ENCODE measurements around the gene CALN1.

DNA sequence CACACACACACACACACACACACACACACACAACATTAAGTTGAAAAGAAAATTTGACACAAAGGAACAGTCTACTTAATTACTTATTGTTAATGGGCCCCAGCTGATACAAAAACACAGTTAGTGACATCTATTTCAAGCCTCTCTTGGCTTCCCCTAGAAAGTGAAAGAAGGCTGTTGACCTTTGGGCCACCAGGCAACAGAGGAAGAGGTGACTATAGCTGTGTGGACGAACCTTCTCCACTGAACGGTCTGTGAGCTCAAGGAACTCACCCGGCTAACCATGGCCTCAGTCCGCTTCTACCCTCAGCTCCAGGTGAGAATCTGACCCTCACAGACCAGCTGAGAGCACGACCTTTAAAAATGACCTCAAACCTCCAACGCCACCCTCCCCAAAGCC, 32.9 kb upstream of the CALN1 start:
- TF ChIP-seq, protein P1, sequence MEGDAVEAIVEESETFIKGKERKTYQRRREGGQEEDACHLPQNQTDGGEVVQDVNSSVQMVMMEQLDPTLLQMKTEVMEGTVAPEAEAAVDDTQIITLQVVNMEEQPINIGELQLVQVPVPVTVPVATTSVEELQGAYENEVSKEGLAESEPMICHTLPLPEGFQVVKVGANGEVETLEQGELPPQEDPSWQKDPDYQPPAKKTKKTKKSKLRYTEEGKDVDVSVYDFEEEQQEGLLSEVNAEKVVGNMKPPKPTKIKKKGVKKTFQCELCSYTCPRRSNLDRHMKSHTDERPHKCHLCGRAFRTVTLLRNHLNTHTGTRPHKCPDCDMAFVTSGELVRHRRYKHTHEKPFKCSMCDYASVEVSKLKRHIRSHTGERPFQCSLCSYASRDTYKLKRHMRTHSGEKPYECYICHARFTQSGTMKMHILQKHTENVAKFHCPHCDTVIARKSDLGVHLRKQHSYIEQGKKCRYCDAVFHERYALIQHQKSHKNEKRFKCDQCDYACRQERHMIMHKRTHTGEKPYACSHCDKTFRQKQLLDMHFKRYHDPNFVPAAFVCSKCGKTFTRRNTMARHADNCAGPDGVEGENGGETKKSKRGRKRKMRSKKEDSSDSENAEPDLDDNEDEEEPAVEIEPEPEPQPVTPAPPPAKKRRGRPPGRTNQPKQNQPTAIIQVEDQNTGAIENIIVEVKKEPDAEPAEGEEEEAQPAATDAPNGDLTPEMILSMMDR (IDR thresholded peaks at IDR 0.05; ENCODE audit: low read depth, low read length) = no peak
- TF ChIP-seq EZH2phosphoT487 (IDR thresholded peaks at IDR 0.05; ENCODE audit: low read depth) = no peak
